ENCODE measurements around the gene IL1RAP. TPM values are rescaled to one million over a fixed set of nuclear protein-coding genes. Genes with fewer than 3 reads are reported as not detected.

Gene IL1RAP
- total RNA-seq, 2 donors from 2014 or later, result 3.4 to 6.3 TPM

DNA sequence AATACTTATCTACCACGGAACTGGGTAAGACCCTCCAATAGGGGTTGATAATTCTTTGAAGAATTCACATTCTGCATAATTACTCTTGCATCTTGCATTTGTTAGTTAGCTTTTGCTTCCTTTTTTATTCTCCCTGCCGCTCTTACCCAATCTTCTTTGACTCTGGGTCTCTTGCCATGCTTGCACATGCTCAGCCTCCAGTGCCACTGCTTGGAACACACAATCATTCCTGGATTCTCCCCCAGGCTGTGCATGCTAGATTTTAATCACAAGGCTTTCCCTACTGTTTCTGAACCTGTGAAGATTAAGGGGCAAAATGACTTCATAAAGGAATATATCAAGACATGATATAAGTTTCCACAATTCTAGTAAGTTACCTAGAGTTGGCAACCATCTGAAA lies 133.1 kb downstream of the IL1RAP start:
- H3K36me3 ChIP-seq, result no peaks in the 10 kb centered on the region
- no peaks in the 10 kb centered on the region for H3K4me1 ChIP-seq
- no peak overlapping the region for H3K27ac ChIP-seq
- no peaks in the 10 kb centered on the region for H3K27me3 ChIP-seq
- DNase-seq (ENCODE audit: low spot score), result no peak
- TF ChIP-seq, protein P1, sequence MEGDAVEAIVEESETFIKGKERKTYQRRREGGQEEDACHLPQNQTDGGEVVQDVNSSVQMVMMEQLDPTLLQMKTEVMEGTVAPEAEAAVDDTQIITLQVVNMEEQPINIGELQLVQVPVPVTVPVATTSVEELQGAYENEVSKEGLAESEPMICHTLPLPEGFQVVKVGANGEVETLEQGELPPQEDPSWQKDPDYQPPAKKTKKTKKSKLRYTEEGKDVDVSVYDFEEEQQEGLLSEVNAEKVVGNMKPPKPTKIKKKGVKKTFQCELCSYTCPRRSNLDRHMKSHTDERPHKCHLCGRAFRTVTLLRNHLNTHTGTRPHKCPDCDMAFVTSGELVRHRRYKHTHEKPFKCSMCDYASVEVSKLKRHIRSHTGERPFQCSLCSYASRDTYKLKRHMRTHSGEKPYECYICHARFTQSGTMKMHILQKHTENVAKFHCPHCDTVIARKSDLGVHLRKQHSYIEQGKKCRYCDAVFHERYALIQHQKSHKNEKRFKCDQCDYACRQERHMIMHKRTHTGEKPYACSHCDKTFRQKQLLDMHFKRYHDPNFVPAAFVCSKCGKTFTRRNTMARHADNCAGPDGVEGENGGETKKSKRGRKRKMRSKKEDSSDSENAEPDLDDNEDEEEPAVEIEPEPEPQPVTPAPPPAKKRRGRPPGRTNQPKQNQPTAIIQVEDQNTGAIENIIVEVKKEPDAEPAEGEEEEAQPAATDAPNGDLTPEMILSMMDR (IDR thresholded peaks at IDR 0.05), result no peak
- H3K9me3 ChIP-seq, result no peaks in the 10 kb centered on the region
- H3K4me3 ChIP-seq, result no peak overlapping the region

DNA sequence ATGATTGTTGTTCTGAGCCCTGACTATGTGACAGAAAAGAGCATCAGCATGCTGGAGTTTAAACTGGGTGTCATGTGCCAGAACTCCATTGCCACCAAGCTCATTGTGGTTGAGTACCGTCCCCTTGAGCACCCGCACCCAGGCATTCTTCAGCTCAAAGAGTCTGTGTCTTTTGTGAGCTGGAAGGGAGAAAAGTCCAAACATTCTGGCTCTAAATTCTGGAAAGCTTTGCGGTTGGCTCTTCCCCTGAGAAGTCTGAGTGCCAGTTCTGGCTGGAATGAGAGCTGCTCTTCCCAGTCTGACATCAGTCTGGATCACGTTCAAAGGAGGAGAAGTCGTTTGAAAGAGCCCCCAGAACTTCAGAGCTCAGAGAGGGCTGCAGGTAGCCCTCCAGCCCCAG lies 142.0 kb downstream of the IL1RAP start:
- Histone ChIP-seq H3K36me3 (no peaks in the 10 kb centered on the region), H3K27ac (no peak overlapping the region), H3K4me1 (no peaks in the 10 kb centered on the region), H3K27me3 (no peaks in the 10 kb centered on the region), H3K9me3 (no peaks in the 10 kb centered on the region), H3K4me3 (no peak overlapping the region)
- no peak for DNase-seq (ENCODE audit: low spot score)
- TF ChIP-seq, protein P1 (IDR thresholded peaks at IDR 0.05), result no peak

DNA sequence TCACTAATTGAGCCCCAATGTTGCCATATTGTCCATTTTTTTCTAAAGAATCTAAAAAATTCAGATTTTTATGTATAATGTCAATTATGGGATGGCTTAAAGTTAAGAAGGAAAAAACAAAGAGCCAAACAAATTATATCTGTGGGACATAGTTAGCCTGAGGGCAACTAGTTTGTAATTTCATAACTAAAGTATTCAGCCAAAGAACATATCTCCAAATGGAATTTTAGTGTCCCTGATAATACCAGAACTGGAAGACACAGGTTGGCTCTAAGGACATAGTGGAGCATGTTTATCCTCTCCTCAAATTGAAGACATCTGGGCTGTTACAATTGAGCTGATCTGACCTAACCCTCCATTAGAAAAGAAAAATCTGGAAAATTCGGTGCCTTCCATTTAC lies 144.2 kb downstream of the IL1RAP start:
- H3K27me3 ChIP-seq, result no peaks in the 10 kb centered on the region
- H3K27ac ChIP-seq, result no peak overlapping the region
- H3K36me3 ChIP-seq, result no peaks in the 10 kb centered on the region
- H3K9me3 ChIP-seq, result no peaks in the 10 kb centered on the region
- no peak for DNase-seq (ENCODE audit: low spot score)
- no peaks in the 10 kb centered on the region for H3K4me1 ChIP-seq
- TF ChIP-seq, protein P1 (IDR thresholded peaks at IDR 0.05), result no peak
- H3K4me3 ChIP-seq, result no peak overlapping the region

DNA sequence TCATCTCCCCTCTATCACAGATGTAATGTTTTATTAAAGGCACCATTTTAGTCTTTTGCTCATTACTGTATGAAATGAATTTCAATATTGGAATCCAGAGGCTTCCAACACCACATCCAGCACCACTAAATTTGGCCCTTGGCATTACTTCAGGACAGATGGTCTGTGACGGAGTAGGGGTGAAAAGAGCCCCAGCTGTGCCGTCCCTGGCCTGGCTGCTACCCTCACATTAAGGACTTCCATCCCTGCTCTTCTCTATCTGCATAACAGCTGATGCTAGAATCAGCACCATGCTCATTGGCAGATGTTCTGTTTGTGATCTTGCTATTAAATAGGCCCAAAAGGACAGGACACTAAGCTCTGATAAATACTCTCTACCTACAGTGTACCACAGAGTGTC lies 152.9 kb downstream of the IL1RAP start:
- Histone ChIP-seq H3K4me1 (no peaks in the 10 kb centered on the region), H3K27ac (no peak overlapping the region), H3K4me3 (no peak overlapping the region), H3K36me3 (no peaks in the 10 kb centered on the region), H3K27me3 (no peaks in the 10 kb centered on the region), H3K9me3 (no peaks in the 10 kb centered on the region)
- TF ChIP-seq, protein P1 (IDR thresholded peaks at IDR 0.05), result no peak
- no peak for DNase-seq (ENCODE audit: low spot score)

DNA sequence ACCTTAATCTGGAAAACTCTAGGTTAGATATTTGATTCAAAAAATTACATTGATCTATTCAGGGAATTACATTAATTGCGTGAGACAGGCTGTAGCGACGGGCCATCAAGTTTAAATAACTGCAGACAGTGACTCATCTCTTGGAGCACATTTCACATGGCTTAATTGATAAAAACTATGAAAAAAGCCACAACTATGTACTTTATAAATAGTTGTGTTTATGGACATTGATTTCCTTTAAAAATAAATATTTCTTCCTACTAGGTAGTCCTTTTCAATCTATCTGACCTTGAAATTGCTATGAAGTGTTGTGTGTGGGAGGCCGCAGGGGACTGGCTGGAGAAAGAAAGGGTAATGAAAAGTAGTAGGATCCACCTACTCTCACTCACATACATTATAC lies 157.8 kb downstream of the IL1RAP start:
- H3K9me3 ChIP-seq, result no peaks in the 10 kb centered on the region
- H3K4me1 ChIP-seq, result no peaks in the 10 kb centered on the region
- no peak for DNase-seq (ENCODE audit: low spot score)
- H3K27me3 ChIP-seq, result no peaks in the 10 kb centered on the region
- H3K36me3 ChIP-seq, result no peaks in the 10 kb centered on the region
- no peak overlapping the region for H3K27ac ChIP-seq
- no peak overlapping the region for H3K4me3 ChIP-seq
- TF ChIP-seq, protein P1 (IDR thresholded peaks at IDR 0.05), result no peak

DNA sequence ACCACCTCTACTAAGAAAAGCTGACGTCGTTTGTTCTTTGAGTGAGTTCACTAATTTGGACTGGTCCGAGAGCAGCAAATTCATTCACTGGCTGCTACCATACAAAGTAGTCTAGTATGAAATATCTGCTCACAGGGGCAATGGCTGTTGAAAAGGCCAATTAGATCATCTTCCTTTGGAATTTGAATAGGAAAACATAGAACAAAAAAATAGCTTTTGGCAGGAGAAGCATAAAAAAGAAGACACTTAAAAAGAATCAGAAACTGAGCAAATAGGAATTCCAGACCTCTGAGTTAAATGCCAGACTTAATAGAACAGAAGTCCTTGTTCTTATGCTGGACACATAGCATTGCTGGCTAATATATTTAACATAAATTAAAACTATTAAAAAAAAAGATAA lies 159.3 kb downstream of the IL1RAP start:
- H3K9me3 ChIP-seq, result peaks cover 0 to 3% of the 10 kb centered on the region in 2 donors
- H3K4me1 ChIP-seq, result no peaks in the 10 kb centered on the region
- no peak overlapping the region for H3K27ac ChIP-seq
- TF ChIP-seq, protein P1 (IDR thresholded peaks at IDR 0.05), result no peak
- no peak overlapping the region for H3K4me3 ChIP-seq
- DNase-seq (ENCODE audit: low spot score), result no peak
- no peaks in the 10 kb centered on the region for H3K27me3 ChIP-seq
- no peaks in the 10 kb centered on the region for H3K36me3 ChIP-seq

Data from right atrium auricular region (tissue), 2 donors.